Activated CD4-positive, alpha-beta memory T cell treated with anti-CD3 and anti-CD28 coated beads for 36 hours (primary cell): Measurements from ENCODE around the gene RALGAPA1. TPM values are rescaled to one million over a fixed set of nuclear protein-coding genes. Genes with fewer than 3 reads are reported as not detected.
"Not testable (repeated sequence)": the region's sequence is repeated elsewhere in the genome, so short reads cannot be mapped to it uniquely, and the experiment has no call there.

Source experiments
- CTCF ChIA-PET: fragments of 350-600 bp; sonication (Branson Sonifier 250); formaldehyde crosslinking; loops from one replicate; lab custom pipeline; 2021; ENCODE audit warnings: antibody characterized with exemption, inconsistent platforms; lab: Charles Lee
- POLR2A ChIA-PET: fragments of 350-600 bp; sonication (Branson Sonifier 250); formaldehyde crosslinking; loops from one replicate; lab custom pipeline; 2021; ENCODE audit warnings: antibody characterized with exemption; lab: Charles Lee
- DNase-seq: peaks from one replicate; pipeline ENCODE4 v3.0.0-alpha.2; 2020
- H3K27ac Mint-ChIP-seq: one replicate; pipeline ENCODE4 v1.8.0; 2021; ENCODE audit warnings: mixed read lengths
- H3K27me3 Mint-ChIP-seq: one replicate; pipeline ENCODE4 v1.8.0; 2021; ENCODE audit warnings: mixed read lengths
- H3K36me3 Mint-ChIP-seq: one replicate; pipeline ENCODE4 v1.8.0; 2021; ENCODE audit warnings: mixed read lengths
- H3K4me1 Mint-ChIP-seq: one replicate; pipeline ENCODE4 v1.8.0; 2021; ENCODE audit warnings: low read depth, mixed read lengths
- H3K4me3 Mint-ChIP-seq: one replicate; pipeline ENCODE4 v1.8.0; 2021; ENCODE audit warnings: mild to moderate bottlenecking, mixed read lengths
- H3K9me3 Mint-ChIP-seq: one replicate; pipeline ENCODE4 v1.8.0; 2021; ENCODE audit warnings: mixed read lengths
- intact Hi-C: fragments of 100-400 bp; cut with micrococcal nuclease; formaldehyde crosslinking; loops from one replicate; pipeline ENCODE4 v1.15.1; 2023
- total RNA-seq, 2 experiments: library from RNA; stranded (reverse); gene quantifications; one replicate each; pipeline ENCODE4 v1.2.3, GENCODE V29; 2021

RALGAPA1 gene
- total RNA-seq, 2 experiments from 2014 or later: 23.0 to 26.7 TPM

GRCh38 chr14:35689000-35689460 lies 120.1 kb downstream of the RALGAPA1 start:
- H3K4me3 Mint-ChIP-seq: no peak overlapping the region
- H3K9me3 Mint-ChIP-seq: no peaks in the 10 kb centered on the region
- peaks cover 2% of the 10 kb centered on the region for H3K36me3 Mint-ChIP-seq
- H3K27ac Mint-ChIP-seq: peak overlapping the region; percentile 67
- H3K4me1 Mint-ChIP-seq: peaks cover 15% of the 10 kb centered on the region
- DNase-seq: no peak
- ChIA-PET POLR2A (interaction anchor here (1.0 to 1.3 kb wide), 3 partner anchors 209 to 284 kb away, joined by 3 to 4 read pairs (median 3); partner anchors contain the start of gene NFKBIA), CTCF (interaction anchor here (1.0 to 3.2 kb wide), 6 partner anchors 9 to 272 kb away, joined by 3 to 13 read pairs (median 4); no protein-coding TSS in a partner anchor)
- intact Hi-C loops: loop anchor here (2.0 to 5.0 kb wide), 2 partner anchors 120 to 547 kb away; partner anchors contain the start of gene RALGAPA1
- no peaks in the 10 kb centered on the region for H3K27me3 Mint-ChIP-seq

GRCh38 chr14:35688126-35688826 lies 120.8 kb downstream of the RALGAPA1 start:
- Mint-ChIP-seq H3K4me3 (no peak overlapping the region), H3K27ac (no peak overlapping the region), H3K36me3 (peaks cover 2% of the 10 kb centered on the region), H3K4me1 (peaks cover 15% of the 10 kb centered on the region), H3K9me3 (no peaks in the 10 kb centered on the region), H3K27me3 (no peaks in the 10 kb centered on the region)
- POLR2A ChIA-PET: interaction anchor here (1.0 to 1.3 kb wide), 3 partner anchors 209 to 283 kb away, joined by 3 to 4 read pairs (median 3); partner anchors contain the start of gene NFKBIA
- CTCF ChIA-PET: interaction anchor here (1.0 to 3.2 kb wide), 6 partner anchors 10 to 272 kb away, joined by 3 to 13 read pairs (median 4); no protein-coding TSS in a partner anchor
- intact Hi-C loops: loop anchor here (2.0 to 5.0 kb wide), 2 partner anchors 121 to 546 kb away; partner anchors contain the start of gene RALGAPA1
- DNase-seq: no peak

- peaks cover 15% of the 10 kb centered on the region for H3K4me1 Mint-ChIP-seq
- ChIA-PET POLR2A (no interaction called here), CTCF (interaction anchor here (0.6 to 3.2 kb wide), 13 partner anchors 8 to 541 kb away, joined by 3 to 15 read pairs (median 4); no protein-coding TSS in a partner anchor)
- H3K27me3 Mint-ChIP-seq: no peaks in the 10 kb centered on the region
- H3K36me3 Mint-ChIP-seq: peaks cover 2% of the 10 kb centered on the region
- DNase-seq: peak; percentile 26
- no peak overlapping the region for H3K27ac Mint-ChIP-seq
- no peak overlapping the region for H3K4me3 Mint-ChIP-seq
- no peaks in the 10 kb centered on the region for H3K9me3 Mint-ChIP-seq
- intact Hi-C loops: loop anchor here (1.0 to 5.0 kb wide), 4 partner anchors 155 to 545 kb away; no protein-coding TSS in a partner anchor
These were observed 121.7 kb downstream of the RALGAPA1 start for GRCh38 chr14:35687335-35687939.

- H3K36me3 Mint-ChIP-seq: not testable (repeated sequence)
These were observed 125.4 kb downstream of the RALGAPA1 start for GRCh38 chr14:35683688-35684087.

GRCh38 chr14:35682802-35683201 lies 126.3 kb downstream of the RALGAPA1 start:
- intact Hi-C loops: no loop called here
- H3K4me3 Mint-ChIP-seq: no peak overlapping the region
- H3K27me3 Mint-ChIP-seq: no peaks in the 10 kb centered on the region
- ChIA-PET CTCF (no interaction called here), POLR2A (no interaction called here)
- DNase-seq: no peak
- no peaks in the 10 kb centered on the region for H3K4me1 Mint-ChIP-seq
- H3K36me3 Mint-ChIP-seq: no peaks in the 10 kb centered on the region
- no peak overlapping the region for H3K27ac Mint-ChIP-seq
- no peaks in the 10 kb centered on the region for H3K9me3 Mint-ChIP-seq

More at GRCh38 chr14:35683688-35684087, 125.4 kb downstream of the RALGAPA1 start:
- H3K4me3 Mint-ChIP-seq, DNase-seq, POLR2A ChIA-PET, H3K9me3 Mint-ChIP-seq, intact Hi-C loops, H3K4me1 Mint-ChIP-seq, H3K27ac Mint-ChIP-seq, H3K27me3 Mint-ChIP-seq: not testable (repeated sequence)
- CTCF ChIA-PET: interaction anchor here (1.1 kb wide), 2 partner anchors 9 to 102 kb away, joined by 3 to 4 read pairs; no protein-coding TSS in a partner anchor

GRCh38 chr14:35678403-35679028 lies 130.6 kb downstream of the RALGAPA1 start:
- intact Hi-C loops: no loop called here
- no peak for DNase-seq
- no peaks in the 10 kb centered on the region for H3K4me1 Mint-ChIP-seq
- ChIA-PET POLR2A (no interaction called here), CTCF (no interaction called here)
- H3K27me3 Mint-ChIP-seq: no peaks in the 10 kb centered on the region
- H3K4me3 Mint-ChIP-seq: no peak overlapping the region
- H3K9me3 Mint-ChIP-seq: no peaks in the 10 kb centered on the region
- H3K27ac Mint-ChIP-seq: no peak overlapping the region
- peaks cover 9% of the 10 kb centered on the region for H3K36me3 Mint-ChIP-seq

GRCh38 chr14:35669782-35670181 lies 139.3 kb downstream of the RALGAPA1 start:
- Mint-ChIP-seq H3K4me3 (no peak overlapping the region), H3K27ac (no peak overlapping the region), H3K9me3 (no peaks in the 10 kb centered on the region), H3K36me3 (peaks cover 17% of the 10 kb centered on the region), H3K27me3 (no peaks in the 10 kb centered on the region), H3K4me1 (no peaks in the 10 kb centered on the region)
- intact Hi-C loops: no loop called here
- CTCF ChIA-PET: interaction anchor here (1.2 kb wide), 1 partner anchor 17 kb away, joined by 3 read pairs; no protein-coding TSS in a partner anchor
- DNase-seq: no peak
- POLR2A ChIA-PET: no interaction called here

- DNase-seq: no peak
- intact Hi-C loops: no loop called here
- CTCF ChIA-PET: no interaction called here
- POLR2A ChIA-PET: no interaction called here
- H3K27ac Mint-ChIP-seq: no peak overlapping the region
- no peak overlapping the region for H3K4me3 Mint-ChIP-seq
- peaks cover 26% of the 10 kb centered on the region for H3K36me3 Mint-ChIP-seq
- H3K9me3 Mint-ChIP-seq: no peaks in the 10 kb centered on the region
- no peaks in the 10 kb centered on the region for H3K27me3 Mint-ChIP-seq
- no peaks in the 10 kb centered on the region for H3K4me1 Mint-ChIP-seq
These were observed 142.6 kb downstream of the RALGAPA1 start for GRCh38 chr14:35666429-35667043.

- peaks cover 4% of the 10 kb centered on the region for H3K4me1 Mint-ChIP-seq
These were observed 147.2 kb downstream of the RALGAPA1 start for GRCh38 chr14:35661875-35662274.

GRCh38 chr14:35653045-35653444 lies 156.1 kb downstream of the RALGAPA1 start:
- Mint-ChIP-seq H3K27ac (no peak overlapping the region), H3K36me3 (peaks cover 11% of the 10 kb centered on the region), H3K9me3 (no peaks in the 10 kb centered on the region), H3K27me3 (no peaks in the 10 kb centered on the region), H3K4me3 (no peak overlapping the region), H3K4me1 (no peaks in the 10 kb centered on the region)
- no peak for DNase-seq
- CTCF ChIA-PET: no interaction called here
- intact Hi-C loops: no loop called here
- POLR2A ChIA-PET: interaction anchor here (0.6 kb wide), 1 partner anchor 9 kb away, joined by 3 read pairs; no protein-coding TSS in a partner anchor

More at GRCh38 chr14:35661875-35662274, 147.2 kb downstream of the RALGAPA1 start:
- H3K4me3 Mint-ChIP-seq: no peak overlapping the region
- intact Hi-C loops: no loop called here
- H3K27ac Mint-ChIP-seq: no peak overlapping the region
- peaks cover 12% of the 10 kb centered on the region for H3K36me3 Mint-ChIP-seq
- POLR2A ChIA-PET: no interaction called here
- no peaks in the 10 kb centered on the region for H3K27me3 Mint-ChIP-seq
- no peak for DNase-seq
- CTCF ChIA-PET: no interaction called here
- H3K9me3 Mint-ChIP-seq: no peaks in the 10 kb centered on the region

GRCh38 chr14:35643513-35643912 lies 165.6 kb downstream of the RALGAPA1 start:
- CTCF ChIA-PET: no interaction called here

More at GRCh38 chr14:35643513-35643912, 165.6 kb downstream of the RALGAPA1 start:
- peaks cover 57% of the 10 kb centered on the region for H3K36me3 Mint-ChIP-seq
- DNase-seq: no peak
- no peak overlapping the region for H3K4me3 Mint-ChIP-seq
- no peaks in the 10 kb centered on the region for H3K27me3 Mint-ChIP-seq
- no peak overlapping the region for H3K27ac Mint-ChIP-seq
- POLR2A ChIA-PET: no interaction called here
- no peaks in the 10 kb centered on the region for H3K4me1 Mint-ChIP-seq
- peaks cover 27% of the 10 kb centered on the region for H3K9me3 Mint-ChIP-seq
- intact Hi-C loops: no loop called here
